ENCODE data around the gene ITGA11. TPM values are rescaled to one million over a fixed set of nuclear protein-coding genes. Genes with fewer than 3 reads are reported as not detected.
A peak's percentile ranks its signal among the peaks of the same experiment; 100 is the strongest.

ITGA11 gene
- total RNA-seq, 5 donors from 2014 or later (not counting 1 experiment from before 2014, with no cell fraction given), result 0.07 to 0.95 (median 0.18) TPM; not detected in 2

- POLR2A ChIA-PET, result no interaction called here
- no peaks in the 10 kb centered on the region for H3K9me3 ChIP-seq
- H3K27ac ChIP-seq (ENCODE audit: low read length), result no peak overlapping the region
- no peaks in the 10 kb centered on the region for H3K36me3 ChIP-seq (ENCODE audit: control insufficient read depth in 2 of 2, extremely low read depth in 1 of 2, insufficient read depth in 1 of 2, low read length in 1 of 2)
- H3K27me3 Mint-ChIP-seq, result no peaks in the 10 kb centered on the region
- no peaks in the 10 kb centered on the region for H3K36me3 Mint-ChIP-seq
- no peak overlapping the region for H3K4me3 ChIP-seq (ENCODE audit: control insufficient read depth in 1 of 2, extremely low read depth in 1 of 2, low read length in 1 of 2)
- ATAC-seq (replicated peaks in 1 of 4) (no peak), DNase-seq (no peak)
- peaks cover 14 to 17% of the 10 kb centered on the region in 2 experiments for H3K4me1 ChIP-seq (ENCODE audit: control insufficient read depth in 1 of 2, extremely low read depth in 1 of 2, insufficient read depth in 2 of 2, low read length in 2 of 2)
- CTCF ChIA-PET, result no interaction called here
- H3K4me3 Mint-ChIP-seq, result no peak overlapping the region
- H3K9me3 Mint-ChIP-seq, result no peaks in the 10 kb centered on the region
- peaks cover 16 to 18% (median 16%) of the 10 kb centered on the region in 3 donors for H3K4me1 Mint-ChIP-seq
- H3K27me3 ChIP-seq (replicated peaks in 1 of 2; ENCODE audit: control insufficient read depth in 2 of 2, extremely low read depth in 1 of 2, insufficient read depth in 2 of 2, low read length in 1 of 2), result no peaks in the 10 kb centered on the region
- H3K27ac Mint-ChIP-seq, result no peak overlapping the region
These were observed 55.4 kb downstream of the ITGA11 start for GRCh38 chr15:68376447-68377060.

DNA sequence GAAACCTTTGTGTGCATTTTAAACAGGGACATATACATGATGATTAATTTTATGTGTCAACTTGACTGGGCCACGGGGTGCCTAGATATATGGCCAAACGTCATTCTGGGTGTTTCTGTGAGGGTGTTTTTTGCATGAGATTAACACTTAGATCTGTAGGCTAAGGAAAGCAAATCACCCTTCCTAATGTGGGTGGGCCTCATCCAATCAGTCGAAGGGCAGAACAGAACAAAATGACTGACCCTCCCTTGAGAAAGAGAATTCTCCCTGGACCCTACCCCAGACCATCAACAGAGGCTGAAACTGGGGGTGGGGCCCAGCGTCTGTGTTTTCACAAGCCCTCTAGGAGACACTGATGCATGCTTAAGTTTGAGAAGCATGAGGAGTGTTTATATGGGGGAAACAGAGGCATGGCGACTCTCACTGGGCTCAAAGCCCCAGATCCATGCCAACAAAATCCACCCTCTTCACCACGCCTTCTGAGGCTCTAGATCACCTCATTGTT, 56.2 kb downstream of the ITGA11 start:
- Mint-ChIP-seq H3K27me3 (no peaks in the 10 kb centered on the region), H3K9me3 (no peaks in the 10 kb centered on the region), H3K27ac (no peak overlapping the region), H3K36me3 (no peaks in the 10 kb centered on the region), H3K4me1 (peaks cover 16 to 17% (median 16%) of the 10 kb centered on the region in 3 donors), H3K4me3 (no peak overlapping the region)
- peaks cover 14 to 17% of the 10 kb centered on the region in 2 experiments for H3K4me1 ChIP-seq (ENCODE audit: control insufficient read depth in 1 of 2, extremely low read depth in 1 of 2, insufficient read depth in 2 of 2, low read length in 2 of 2)
- no peak overlapping the region for H3K27ac ChIP-seq (ENCODE audit: low read length)
- H3K9me3 ChIP-seq, result no peaks in the 10 kb centered on the region
- 60% methylated on average over 1 of the region's 6 CpGs for WGBS (ENCODE audit: insufficient coverage)
- ChIA-PET POLR2A (no interaction called here), CTCF (no interaction called here)
- DNase-seq (no peak), ATAC-seq (replicated peaks in 1 of 4) (no peak)
- no peak overlapping the region for H3K4me3 ChIP-seq (ENCODE audit: control insufficient read depth in 1 of 2, extremely low read depth in 1 of 2, low read length in 1 of 2)
- H3K27me3 ChIP-seq (replicated peaks in 1 of 2; ENCODE audit: control insufficient read depth in 2 of 2, extremely low read depth in 1 of 2, insufficient read depth in 2 of 2, low read length in 1 of 2), result peaks cover 0 to under 1% of the 10 kb centered on the region in 2 experiments
- no peaks in the 10 kb centered on the region for H3K36me3 ChIP-seq (ENCODE audit: control insufficient read depth in 2 of 2, extremely low read depth in 1 of 2, insufficient read depth in 1 of 2, low read length in 1 of 2)

DNA sequence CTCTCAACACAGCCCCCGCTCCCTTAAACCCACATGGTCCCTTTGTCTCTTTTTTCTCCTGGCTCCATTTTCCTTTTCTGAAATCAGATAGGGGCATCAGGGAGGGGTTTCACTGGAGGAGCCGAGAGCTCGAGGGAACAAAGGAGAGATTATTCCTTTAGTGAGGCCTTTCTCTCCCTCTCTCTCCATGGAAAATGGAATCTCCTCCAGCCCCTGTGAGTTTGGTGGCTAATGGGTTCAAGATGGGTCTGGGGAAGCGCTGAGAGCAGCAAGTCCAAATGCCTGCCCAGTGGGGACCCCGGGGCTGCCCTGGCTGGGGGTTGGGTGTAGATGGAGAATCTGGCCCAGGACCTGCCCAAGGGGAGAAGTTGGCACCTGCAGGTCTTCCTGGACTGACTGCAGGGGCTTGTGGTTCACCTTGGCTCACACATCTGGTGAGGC, 56.8 kb downstream of the ITGA11 start:
- no peaks in the 10 kb centered on the region for H3K27me3 Mint-ChIP-seq
- ChIA-PET CTCF (no interaction called here), POLR2A (no interaction called here)
- no CpG with 5 or more reads among the region's 5 CpGs for WGBS (ENCODE audit: insufficient coverage)
- ATAC-seq (replicated peaks in 1 of 4) (no peak), DNase-seq (no peak)
- H3K36me3 Mint-ChIP-seq, result no peaks in the 10 kb centered on the region
- H3K9me3 Mint-ChIP-seq, result no peaks in the 10 kb centered on the region
- H3K4me1 ChIP-seq (ENCODE audit: control insufficient read depth in 1 of 2, extremely low read depth in 1 of 2, insufficient read depth in 2 of 2, low read length in 2 of 2), result peaks cover 13 to 14% of the 10 kb centered on the region in 2 experiments
- no peaks in the 10 kb centered on the region for H3K36me3 ChIP-seq (ENCODE audit: control insufficient read depth in 2 of 2, extremely low read depth in 1 of 2, insufficient read depth in 1 of 2, low read length in 1 of 2)
- no peak overlapping the region for H3K27ac Mint-ChIP-seq
- no peaks in the 10 kb centered on the region for H3K9me3 ChIP-seq
- no peak overlapping the region for H3K4me3 Mint-ChIP-seq
- peaks cover 15 to 16% (median 15%) of the 10 kb centered on the region in 3 donors for H3K4me1 Mint-ChIP-seq
- no peak overlapping the region for H3K4me3 ChIP-seq (ENCODE audit: control insufficient read depth in 1 of 2, extremely low read depth in 1 of 2, low read length in 1 of 2)
- H3K27me3 ChIP-seq (replicated peaks in 1 of 2; ENCODE audit: control insufficient read depth in 2 of 2, extremely low read depth in 1 of 2, insufficient read depth in 2 of 2, low read length in 1 of 2), result peaks cover 0 to 6% of the 10 kb centered on the region in 2 experiments
- no peak overlapping the region for H3K27ac ChIP-seq (ENCODE audit: low read length)

- H3K36me3 Mint-ChIP-seq, result no peaks in the 10 kb centered on the region
- H3K9me3 ChIP-seq, result no peaks in the 10 kb centered on the region
- no peak for DNase-seq
- POLR2A ChIA-PET, result no interaction called here
- no peak overlapping the region for H3K4me3 Mint-ChIP-seq
- ATAC-seq (replicated peaks in 1 of 4), result no peak
- peaks cover 0 to 12% of the 10 kb centered on the region in 2 experiments for H3K27me3 ChIP-seq (replicated peaks in 1 of 2; ENCODE audit: control insufficient read depth in 2 of 2, extremely low read depth in 1 of 2, insufficient read depth in 2 of 2, low read length in 1 of 2)
- H3K27ac ChIP-seq (ENCODE audit: low read length), result no peak overlapping the region
- no peak overlapping the region for H3K27ac Mint-ChIP-seq
- no peak overlapping the region for H3K4me3 ChIP-seq (ENCODE audit: control insufficient read depth in 1 of 2, extremely low read depth in 1 of 2, low read length in 1 of 2)
- no peaks in the 10 kb centered on the region for H3K9me3 Mint-ChIP-seq
- H3K27me3 Mint-ChIP-seq, result peaks cover 3% of the 10 kb centered on the region in 2 donors
- peaks cover 5 to 7% (median 6%) of the 10 kb centered on the region in 3 donors for H3K4me1 Mint-ChIP-seq
- CTCF ChIA-PET, result no interaction called here
- H3K36me3 ChIP-seq (ENCODE audit: control insufficient read depth in 2 of 2, extremely low read depth in 1 of 2, insufficient read depth in 1 of 2, low read length in 1 of 2), result no peaks in the 10 kb centered on the region
- WGBS (ENCODE audit: insufficient coverage), result 72% methylated on average over 2 of the region's 2 CpGs
- peaks cover 3 to 5% of the 10 kb centered on the region in 2 experiments for H3K4me1 ChIP-seq (ENCODE audit: control insufficient read depth in 1 of 2, extremely low read depth in 1 of 2, insufficient read depth in 2 of 2, low read length in 2 of 2)
These were observed 57.7 kb downstream of the ITGA11 start for GRCh38 chr15:68374168-68374745.

- Mint-ChIP-seq H3K27me3 (peaks cover 7 to 10% of the 10 kb centered on the region in 2 donors), H3K4me3 (no peak overlapping the region), H3K27ac (no peak overlapping the region), H3K4me1 (no peaks in the 10 kb centered on the region), H3K9me3 (no peaks in the 10 kb centered on the region), H3K36me3 (no peaks in the 10 kb centered on the region)
- ATAC-seq (replicated peaks in 1 of 4) (no peak), DNase-seq (no peak)
- Histone ChIP-seq H3K9me3 (no peaks in the 10 kb centered on the region), H3K27ac (ENCODE audit: low read length) (no peak overlapping the region), H3K4me1 (ENCODE audit: control insufficient read depth in 1 of 2, extremely low read depth in 1 of 2, insufficient read depth in 2 of 2, low read length in 2 of 2) (no peaks in the 10 kb centered on the region), H3K27me3 (replicated peaks in 1 of 2; ENCODE audit: control insufficient read depth in 2 of 2, extremely low read depth in 1 of 2, insufficient read depth in 2 of 2, low read length in 1 of 2) (peaks cover 0 to 17% of the 10 kb centered on the region in 2 experiments), H3K4me3 (ENCODE audit: control insufficient read depth in 1 of 2, extremely low read depth in 1 of 2, low read length in 1 of 2) (no peak overlapping the region), H3K36me3 (ENCODE audit: control insufficient read depth in 2 of 2, extremely low read depth in 1 of 2, insufficient read depth in 1 of 2, low read length in 1 of 2) (no peaks in the 10 kb centered on the region)
- WGBS (ENCODE audit: insufficient coverage), result 100% methylated on average over 1 of the region's 3 CpGs
- POLR2A ChIA-PET, result no interaction called here
- CTCF ChIA-PET, result no interaction called here
These were observed 58.9 kb downstream of the ITGA11 start for GRCh38 chr15:68373028-68373427.

GRCh38 chr15:68372291-68372811, 59.6 kb downstream of the ITGA11 start:
- H3K27ac Mint-ChIP-seq, result no peak overlapping the region
- CTCF ChIA-PET, result no interaction called here

More at GRCh38 chr15:68372291-68372811, 59.6 kb downstream of the ITGA11 start:
- Mint-ChIP-seq H3K27me3 (peaks cover 9 to 13% of the 10 kb centered on the region in 2 donors), H3K36me3 (no peaks in the 10 kb centered on the region), H3K4me3 (no peak overlapping the region), H3K9me3 (no peaks in the 10 kb centered on the region), H3K4me1 (no peaks in the 10 kb centered on the region)
- no peaks in the 10 kb centered on the region for H3K4me1 ChIP-seq (ENCODE audit: control insufficient read depth in 1 of 2, extremely low read depth in 1 of 2, insufficient read depth in 2 of 2, low read length in 2 of 2)
- no peak overlapping the region for H3K4me3 ChIP-seq (ENCODE audit: control insufficient read depth in 1 of 2, extremely low read depth in 1 of 2, low read length in 1 of 2)
- 94% methylated on average over 9 of the region's 12 CpGs for whole genome bisulfite sequencing (ENCODE audit: insufficient coverage)
- no peak for DNase-seq
- H3K9me3 ChIP-seq, result no peaks in the 10 kb centered on the region
- H3K36me3 ChIP-seq (ENCODE audit: control insufficient read depth in 2 of 2, extremely low read depth in 1 of 2, insufficient read depth in 1 of 2, low read length in 1 of 2), result no peaks in the 10 kb centered on the region
- ATAC-seq (replicated peaks in 1 of 4), result peak in 1 of 4 experiments; percentile 19
- no peak overlapping the region for H3K27ac ChIP-seq (ENCODE audit: low read length)
- POLR2A ChIA-PET, result no interaction called here
- H3K27me3 ChIP-seq (replicated peaks in 1 of 2; ENCODE audit: control insufficient read depth in 2 of 2, extremely low read depth in 1 of 2, insufficient read depth in 2 of 2, low read length in 1 of 2), result peaks cover 0 to 21% of the 10 kb centered on the region in 2 experiments
